Loucy (cell line): ENCODE data around the gene NPB.

Source experiments
- H2AFZ ChIP-seq: fragments of 200-600 bp; sonication (generic); 2 replicates; pipeline ENCODE4 v1.6.0; 2016; ENCODE audit warnings: antibody characterized with exemption, mild to moderate bottlenecking, low read length, moderate library complexity
- H3F3A ChIP-seq: fragments of 200-600 bp; 2 replicates; pipeline ENCODE4 v1.6.0; 2016; ENCODE audit warnings: antibody characterized with exemption, low read depth, mild to moderate bottlenecking
- H3K27me3 ChIP-seq: fragments of 200-600 bp; sonication (generic); 2 replicates; pipeline ENCODE4 v1.6.1; 2014; ENCODE audit warnings: low read length, mild to moderate bottlenecking; ENCODE audit not compliant: insufficient read depth, poor library complexity, severe bottlenecking
- H3K36me3 ChIP-seq: fragments of 200-600 bp; sonication (generic); 2 replicates; pipeline ENCODE4 v1.6.1; 2016; ENCODE audit warnings: low read length; ENCODE audit not compliant: insufficient read depth
- H3K4me1 ChIP-seq: fragments of 200-600 bp; sonication (generic); 2 replicates; pipeline ENCODE4 v1.5.1; 2014; ENCODE audit warnings: low read length, mild to moderate bottlenecking; ENCODE audit not compliant: insufficient read depth, poor library complexity, severe bottlenecking
- H3K4me2 ChIP-seq: fragments of 200-600 bp; sonication (generic); 2 replicates; pipeline ENCODE4 v1.6.0; 2014; ENCODE audit warnings: antibody characterized with exemption, low read length, low read depth, mild to moderate bottlenecking; ENCODE audit not compliant: poor library complexity, severe bottlenecking
- H3K4me3 ChIP-seq: fragments of 200-600 bp; sonication (generic); 2 replicates; pipeline ENCODE4 v1.5.1; 2014; ENCODE audit warnings: low read length, mild to moderate bottlenecking, mixed read lengths; ENCODE audit not compliant: poor library complexity, severe bottlenecking
- H3K79me2 ChIP-seq: fragments of 200-600 bp; sonication (generic); 2 replicates; pipeline ENCODE4 v1.6.1; 2014; ENCODE audit warnings: low read length; ENCODE audit not compliant: insufficient read depth
- H3K9ac ChIP-seq: fragments of 200-600 bp; sonication (generic); 2 replicates; pipeline ENCODE4 v1.6.0; 2014; ENCODE audit warnings: mild to moderate bottlenecking, low read depth, low read length, moderate library complexity; ENCODE audit not compliant: poor library complexity, severe bottlenecking
- H3K9me2 ChIP-seq: fragments of 200-600 bp; sonication (generic); replicated peaks from 2 replicates; pipeline ENCODE4 v1.6.1; 2016; ENCODE audit warnings: low read depth, low read length, mixed read lengths
- H3K9me3 ChIP-seq: fragments of 200-600 bp; sonication (generic); 2 replicates; pipeline ENCODE4 v1.6.1; 2014; ENCODE audit warnings: mild to moderate bottlenecking, antibody characterized with exemption, low read length, low read depth; ENCODE audit not compliant: insufficient read depth
- H4K20me1 ChIP-seq: fragments of 200-600 bp; sonication (generic); 2 replicates; pipeline ENCODE4 v1.6.0; 2014; ENCODE audit warnings: antibody characterized with exemption, low read length, mild to moderate bottlenecking; ENCODE audit not compliant: insufficient read depth, poor library complexity, severe bottlenecking
- CTCF ChIP-seq: fragments of 200-600 bp; sonication (generic); conservative IDR thresholded peaks from 2 replicates; pipeline ENCODE4 v1.5.1; 2014; ENCODE audit warnings: mild to moderate bottlenecking, antibody characterized with exemption, low read length
- EZH2phosphoT487 ChIP-seq: fragments of 200-600 bp; IDR thresholded peaks from 2 replicates; pipeline ENCODE4 v1.6.1; 2018; ENCODE audit warnings: antibody characterized with exemption, mild to moderate bottlenecking, moderate library complexity, borderline replicate concordance

Gene NPB

DNA sequence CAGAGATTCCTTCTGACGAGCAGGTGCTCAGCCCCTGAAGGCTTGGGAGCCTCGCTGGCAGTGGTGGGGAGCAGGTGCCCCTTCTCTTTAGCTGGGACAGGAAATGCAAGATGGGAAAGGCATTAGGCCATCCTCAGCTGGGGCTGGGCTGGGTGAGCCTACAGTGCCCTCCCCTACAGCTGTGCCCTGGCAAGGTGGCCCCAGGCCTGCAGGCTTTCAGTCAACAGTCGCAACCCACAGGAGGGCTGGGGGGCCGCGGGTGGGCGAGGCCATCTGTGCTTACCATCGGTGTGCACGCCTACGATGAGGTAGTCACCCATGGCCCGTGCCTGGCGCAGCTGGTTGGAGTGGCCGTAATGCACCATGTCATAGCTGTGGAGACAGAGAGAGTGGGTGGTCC lies 7.2 kb downstream of the NPB start:
- Histone ChIP-seq H3K9me3 (no peaks in the 10 kb centered on the region), H3K9ac (peak overlapping the region; percentile 88), H3K9me2 (no peaks in the 10 kb centered on the region), H3K4me1 (peaks cover 14% of the 10 kb centered on the region), H3K4me3 (peak overlapping the region; percentile 87), H3F3A (no peaks in the 10 kb centered on the region), H3K36me3 (peaks cover 15% of the 10 kb centered on the region; the same call in 1 of the 2 replicates), H2AFZ (no peak overlapping the region), H4K20me1 (peaks cover 18% of the 10 kb centered on the region), H3K27me3 (no peaks in the 10 kb centered on the region), H3K79me2 (peaks cover 21% of the 10 kb centered on the region), H3K4me2 (peak overlapping the region; percentile 91)
- no peak for TF ChIP-seq EZH2phosphoT487
- no peak for TF ChIP-seq CTCF

- peak overlapping the region; percentile 68; the same call in 1 of the 2 replicates for H2AFZ ChIP-seq
- peak overlapping the region; percentile 87 for H3K4me3 ChIP-seq
- peaks cover 26% of the 10 kb centered on the region for H3K79me2 ChIP-seq
- H3K9ac ChIP-seq, result peak overlapping the region; percentile 88
- peaks cover 23% of the 10 kb centered on the region; the same call in 1 of the 2 replicates for H3K36me3 ChIP-seq
- no peaks in the 10 kb centered on the region for H3F3A ChIP-seq
- H3K27me3 ChIP-seq, result no peaks in the 10 kb centered on the region
- H4K20me1 ChIP-seq, result peaks cover 19% of the 10 kb centered on the region
- TF ChIP-seq CTCF (no peak), EZH2phosphoT487 (no peak)
- no peaks in the 10 kb centered on the region for H3K9me3 ChIP-seq
- H3K4me2 ChIP-seq, result peak overlapping the region; percentile 91
- H3K4me1 ChIP-seq, result peaks cover 14% of the 10 kb centered on the region
- H3K9me2 ChIP-seq, result no peaks in the 10 kb centered on the region
These were observed 8.2 kb downstream of the NPB start for GRCh38 chr17:81909966-81910839.

GRCh38 chr17:81910840-81911276 lies 8.8 kb downstream of the NPB start:
- no peaks in the 10 kb centered on the region for H3K9me2 ChIP-seq
- peaks cover 25% of the 10 kb centered on the region; the same call in 1 of the 2 replicates for H3K36me3 ChIP-seq
- H2AFZ ChIP-seq, result peak overlapping the region; percentile 68; the same call in 1 of the 2 replicates

More at GRCh38 chr17:81910840-81911276, 8.8 kb downstream of the NPB start:
- H3K79me2 ChIP-seq, result peaks cover 33% of the 10 kb centered on the region
- no peaks in the 10 kb centered on the region for H3F3A ChIP-seq
- H3K4me3 ChIP-seq, result peak overlapping the region; percentile 87
- TF ChIP-seq CTCF (no peak), EZH2phosphoT487 (no peak)
- H3K9me3 ChIP-seq, result no peaks in the 10 kb centered on the region
- peak overlapping the region; percentile 88 for H3K9ac ChIP-seq
- H3K4me2 ChIP-seq, result peak overlapping the region; percentile 91
- no peaks in the 10 kb centered on the region for H3K27me3 ChIP-seq
- peaks cover 14% of the 10 kb centered on the region for H3K4me1 ChIP-seq
- peaks cover 26% of the 10 kb centered on the region for H4K20me1 ChIP-seq
